Measurements from ENCODE around the gene POU2F2. TPM values are rescaled to one million over a fixed set of nuclear protein-coding genes. Genes with fewer than 3 reads are reported as not detected.
A peak's percentile ranks its signal among the peaks of the same experiment; 100 is the strongest.

The POU2F2 gene
- total and polyA plus RNA-seq, 2 experiments from 2014 or later, result 2.3 to 4.6 TPM

DNA sequence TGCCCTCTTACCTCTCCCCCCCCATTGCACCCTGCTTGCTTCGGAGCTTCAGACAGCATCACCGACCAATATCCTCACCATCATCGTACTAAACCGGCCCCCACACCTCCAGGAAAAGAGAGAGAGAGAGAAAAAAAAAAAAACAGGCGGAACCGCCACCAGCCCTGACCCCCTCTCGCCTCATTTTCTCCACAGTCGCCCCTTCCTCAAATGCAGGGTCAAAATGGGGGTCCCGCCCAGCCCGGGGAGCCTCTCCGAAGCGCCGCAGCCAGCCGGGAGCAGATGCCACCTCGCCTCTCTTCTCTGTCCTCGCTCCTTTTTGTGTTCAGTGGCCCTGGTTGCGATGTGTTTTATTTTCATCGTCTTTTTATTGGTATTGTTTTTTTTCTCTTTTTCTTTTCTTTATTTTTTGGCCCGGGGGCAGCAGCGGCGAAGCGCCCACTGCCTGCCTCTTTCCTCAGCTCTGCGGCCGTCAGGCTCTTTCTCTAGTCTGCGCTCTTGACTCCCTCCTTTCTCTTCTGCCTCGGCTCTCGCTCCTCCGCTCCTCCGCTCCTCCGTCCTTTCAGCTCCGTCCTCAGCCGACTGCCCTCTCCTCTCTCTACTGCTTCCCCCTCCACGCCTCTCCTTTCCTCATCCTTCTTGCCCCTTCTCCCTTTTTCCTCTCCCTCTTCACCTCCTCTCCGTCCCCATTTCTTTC lies 43.9 kb upstream of the POU2F2 start:
- H3K36me3 ChIP-seq (ENCODE audit: insufficient read depth), result no peaks in the 10 kb centered on the region
- no peaks in the 10 kb centered on the region for H3K79me2 ChIP-seq (replicated peaks; ENCODE audit: insufficient read depth)
- no peak overlapping the region for H3K27ac Mint-ChIP-seq
- H3K4me3 ChIP-seq, result peak overlapping the region; percentile 78
- no peaks in the 10 kb centered on the region for H3K9me3 Mint-ChIP-seq
- peak overlapping the region; percentile 73 for H3K4me3 Mint-ChIP-seq
- peaks cover 18% of the 10 kb centered on the region for H3K4me1 ChIP-seq (ENCODE audit: insufficient read depth)
- H4K20me1 ChIP-seq (replicated peaks; ENCODE audit: insufficient read depth), result peaks cover 15% of the 10 kb centered on the region; the same call in 1 of the 2 replicates
- peaks cover 82% of the 10 kb centered on the region for H3K27me3 ChIP-seq (ENCODE audit: insufficient read depth)
- peaks cover 29% of the 10 kb centered on the region for H3K27me3 Mint-ChIP-seq (ENCODE audit: insufficient read depth, low read depth, poor library complexity)
- peaks cover 16% of the 10 kb centered on the region for H3F3A ChIP-seq (replicated peaks; ENCODE audit: low read depth)
- no peaks in the 10 kb centered on the region for H3K36me3 Mint-ChIP-seq (ENCODE audit: low read depth)
- DNase-seq (ENCODE audit: low spot score) (peak; percentile 75), ATAC-seq (peak; percentile 52)
- no peak overlapping the region for H3K27ac ChIP-seq (ENCODE audit: low read depth)
- H2AFZ ChIP-seq, result peak overlapping the region; percentile 89
- H3K9me2 ChIP-seq (ENCODE audit: insufficient read depth), result no peaks in the 10 kb centered on the region
- TF ChIP-seq ZNF114 (CRISPR knock-in tag; IDR thresholded peaks at IDR 0.05) (no peak), EZH2 (IDR thresholded peaks at IDR 0.05; ENCODE audit: low read depth, unreplicated experiment) (peak; percentile 91), EZH2phosphoT487 (IDR thresholded peaks at IDR 0.05; ENCODE audit: unreplicated experiment) (no peak), ZNF331 (CRISPR knock-in tag; IDR thresholded peaks at IDR 0.05; ENCODE audit: low read depth) (no peak), POLR2AphosphoS5 (IDR thresholded peaks at IDR 0.05; ENCODE audit: low read depth) (no peak)
- TF ChIP-seq, protein P1, sequence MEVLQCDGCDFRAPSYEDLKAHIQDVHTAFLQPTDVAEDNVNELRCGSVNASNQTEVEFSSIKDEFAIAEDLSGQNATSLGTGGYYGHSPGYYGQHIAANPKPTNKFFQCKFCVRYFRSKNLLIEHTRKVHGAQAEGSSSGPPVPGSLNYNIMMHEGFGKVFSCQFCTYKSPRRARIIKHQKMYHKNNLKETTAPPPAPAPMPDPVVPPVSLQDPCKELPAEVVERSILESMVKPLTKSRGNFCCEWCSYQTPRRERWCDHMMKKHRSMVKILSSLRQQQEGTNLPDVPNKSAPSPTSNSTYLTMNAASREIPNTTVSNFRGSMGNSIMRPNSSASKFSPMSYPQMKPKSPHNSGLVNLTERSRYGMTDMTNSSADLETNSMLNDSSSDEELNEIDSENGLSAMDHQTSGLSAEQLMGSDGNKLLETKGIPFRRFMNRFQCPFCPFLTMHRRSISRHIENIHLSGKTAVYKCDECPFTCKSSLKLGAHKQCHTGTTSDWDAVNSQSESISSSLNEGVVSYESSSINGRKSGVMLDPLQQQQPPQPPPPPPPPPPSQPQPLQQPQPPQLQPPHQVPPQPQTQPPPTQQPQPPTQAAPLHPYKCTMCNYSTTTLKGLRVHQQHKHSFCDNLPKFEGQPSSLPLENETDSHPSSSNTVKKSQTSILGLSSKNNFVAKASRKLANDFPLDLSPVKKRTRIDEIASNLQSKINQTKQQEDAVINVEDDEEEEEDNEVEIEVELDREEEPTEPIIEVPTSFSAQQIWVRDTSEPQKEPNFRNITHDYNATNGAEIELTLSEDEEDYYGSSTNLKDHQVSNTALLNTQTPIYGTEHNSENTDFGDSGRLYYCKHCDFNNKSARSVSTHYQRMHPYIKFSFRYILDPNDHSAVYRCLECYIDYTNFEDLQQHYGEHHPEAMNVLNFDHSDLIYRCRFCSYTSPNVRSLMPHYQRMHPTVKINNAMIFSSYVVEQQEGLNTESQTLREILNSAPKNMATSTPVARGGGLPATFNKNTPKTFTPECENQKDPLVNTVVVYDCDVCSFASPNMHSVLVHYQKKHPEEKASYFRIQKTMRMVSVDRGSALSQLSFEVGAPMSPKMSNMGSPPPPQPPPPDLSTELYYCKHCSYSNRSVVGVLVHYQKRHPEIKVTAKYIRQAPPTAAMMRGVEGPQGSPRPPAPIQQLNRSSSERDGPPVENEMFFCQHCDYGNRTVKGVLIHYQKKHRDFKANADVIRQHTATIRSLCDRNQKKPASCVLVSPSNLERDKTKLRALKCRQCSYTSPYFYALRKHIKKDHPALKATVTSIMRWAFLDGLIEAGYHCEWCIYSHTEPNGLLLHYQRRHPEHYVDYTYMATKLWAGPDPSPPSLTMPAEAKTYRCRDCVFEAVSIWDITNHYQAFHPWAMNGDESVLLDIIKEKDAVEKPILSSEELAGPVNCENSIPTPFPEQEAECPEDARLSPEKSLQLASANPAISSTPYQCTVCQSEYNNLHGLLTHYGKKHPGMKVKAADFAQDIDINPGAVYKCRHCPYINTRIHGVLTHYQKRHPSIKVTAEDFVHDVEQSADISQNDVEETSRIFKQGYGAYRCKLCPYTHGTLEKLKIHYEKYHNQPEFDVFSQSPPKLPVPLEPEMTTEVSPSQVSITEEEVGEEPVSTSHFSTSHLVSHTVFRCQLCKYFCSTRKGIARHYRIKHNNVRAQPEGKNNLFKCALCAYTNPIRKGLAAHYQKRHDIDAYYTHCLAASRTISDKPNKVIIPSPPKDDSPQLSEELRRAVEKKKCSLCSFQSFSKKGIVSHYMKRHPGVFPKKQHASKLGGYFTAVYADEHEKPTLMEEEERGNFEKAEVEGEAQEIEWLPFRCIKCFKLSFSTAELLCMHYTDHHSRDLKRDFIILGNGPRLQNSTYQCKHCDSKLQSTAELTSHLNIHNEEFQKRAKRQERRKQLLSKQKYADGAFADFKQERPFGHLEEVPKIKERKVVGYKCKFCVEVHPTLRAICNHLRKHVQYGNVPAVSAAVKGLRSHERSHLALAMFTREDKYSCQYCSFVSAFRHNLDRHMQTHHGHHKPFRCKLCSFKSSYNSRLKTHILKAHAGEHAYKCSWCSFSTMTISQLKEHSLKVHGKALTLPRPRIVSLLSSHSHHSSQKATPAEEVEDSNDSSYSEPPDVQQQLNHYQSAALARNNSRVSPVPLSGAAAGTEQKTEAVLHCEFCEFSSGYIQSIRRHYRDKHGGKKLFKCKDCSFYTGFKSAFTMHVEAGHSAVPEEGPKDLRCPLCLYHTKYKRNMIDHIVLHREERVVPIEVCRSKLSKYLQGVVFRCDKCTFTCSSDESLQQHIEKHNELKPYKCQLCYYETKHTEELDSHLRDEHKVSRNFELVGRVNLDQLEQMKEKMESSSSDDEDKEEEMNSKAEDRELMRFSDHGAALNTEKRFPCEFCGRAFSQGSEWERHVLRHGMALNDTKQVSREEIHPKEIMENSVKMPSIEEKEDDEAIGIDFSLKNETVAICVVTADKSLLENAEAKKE (CRISPR knock-in tag; IDR thresholded peaks at IDR 0.05), result no peak
- TF ChIP-seq, protein P2, sequence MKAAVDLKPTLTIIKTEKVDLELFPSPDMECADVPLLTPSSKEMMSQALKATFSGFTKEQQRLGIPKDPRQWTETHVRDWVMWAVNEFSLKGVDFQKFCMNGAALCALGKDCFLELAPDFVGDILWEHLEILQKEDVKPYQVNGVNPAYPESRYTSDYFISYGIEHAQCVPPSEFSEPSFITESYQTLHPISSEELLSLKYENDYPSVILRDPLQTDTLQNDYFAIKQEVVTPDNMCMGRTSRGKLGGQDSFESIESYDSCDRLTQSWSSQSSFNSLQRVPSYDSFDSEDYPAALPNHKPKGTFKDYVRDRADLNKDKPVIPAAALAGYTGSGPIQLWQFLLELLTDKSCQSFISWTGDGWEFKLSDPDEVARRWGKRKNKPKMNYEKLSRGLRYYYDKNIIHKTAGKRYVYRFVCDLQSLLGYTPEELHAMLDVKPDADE (IDR thresholded peaks at IDR 0.05), result no peak
- H3K4me2 ChIP-seq, result peak overlapping the region; percentile 98
- H3K4me1 Mint-ChIP-seq, result peaks cover 20% of the 10 kb centered on the region

Measured in GM23338 (cell line).